IMR-90 (cell line): ENCODE measurements around the gene WNT7B. TPM values are rescaled to one million over a fixed set of nuclear protein-coding genes. Genes with fewer than 3 reads are reported as not detected.

ENCODE experiments used
- ATAC-seq: fragments of 200-7000 bp; cut with Tn5 transposase; 2 replicates; pipeline ENCODE4 v1.9.1; 2020; ENCODE audit warnings: low read depth, mild to moderate bottlenecking, moderate library complexity
- BruUV-seq: library from RNA; stranded (reverse); fragments of 400-500 nt; replicated peaks from 2 replicates; lab custom pipeline; 2021; lab: Mats Ljungman, UMichigan
- CTCF ChIA-PET: fragments of 300-600 bp; formaldehyde crosslinking; extraction: SDS; loops from one replicate; lab custom pipeline; 2021; ENCODE audit warnings: antibody characterized with exemption; lab: Yijun Ruan, JAX
- POLR2A ChIA-PET: fragments of 300-600 bp; sonication (Branson Sonifier 250); formaldehyde crosslinking; loops from one replicate; lab custom pipeline; 2022; ENCODE audit warnings: antibody characterized with exemption; ENCODE audit not compliant: unreplicated experiment; lab: Charles Lee
- DNase-seq: peaks from one replicate; pipeline ENCODE4 v3.0.0; 2013
- H2AFZ ChIP-seq: replicated peaks from 2 replicates; pipeline ENCODE3; 2013; ENCODE audit warnings: low read length, mild to moderate bottlenecking; ENCODE audit not compliant: poor library complexity
- H2AK5ac ChIP-seq: 2 replicates; pipeline ENCODE4 v1.6.1; 2013; ENCODE audit warnings: low read depth, low read length, inconsistent platforms
- H2AK9ac ChIP-seq: replicated peaks from 2 replicates; pipeline ENCODE3; 2013; ENCODE audit warnings: mild to moderate bottlenecking, low read depth, low read length, moderate library complexity; ENCODE audit not compliant: poor library complexity
- H2BK120ac ChIP-seq: 2 replicates; pipeline ENCODE4 v1.6.1; 2013; ENCODE audit warnings: low read depth, low read length, inconsistent platforms
- H2BK15ac ChIP-seq: 3 replicates; pipeline ENCODE4 v1.6.1; 2013; ENCODE audit warnings: low read depth, low read length, inconsistent platforms
- H2BK20ac ChIP-seq: 2 replicates; pipeline ENCODE4 v1.6.1; 2013; ENCODE audit warnings: low read depth, mild to moderate bottlenecking, inconsistent platforms, low read length, moderate library complexity
- H2BK5ac ChIP-seq: 2 replicates; pipeline ENCODE4 v1.6.1; 2013; ENCODE audit warnings: mild to moderate bottlenecking, low read depth, low read length, inconsistent platforms; ENCODE audit not compliant: poor library complexity, severe bottlenecking
- H3K14ac ChIP-seq: replicated peaks from 2 replicates; pipeline ENCODE4 v1.6.1; 2013; ENCODE audit warnings: low read depth, low read length, inconsistent platforms
- H3K18ac ChIP-seq: 2 replicates; pipeline ENCODE4 v1.6.1; 2013; ENCODE audit warnings: low read depth, low read length, control low read depth
- H3K23ac ChIP-seq: 2 replicates; pipeline ENCODE4 v1.6.1; 2013; ENCODE audit warnings: low read depth, low read length, inconsistent platforms
- H3K27ac ChIP-seq: 2 replicates; pipeline ENCODE4 v1.5.1; 2013; ENCODE audit warnings: mild to moderate bottlenecking, control low read depth, low read length; ENCODE audit not compliant: insufficient read depth
- H3K27me3 ChIP-seq: 2 replicates; pipeline ENCODE4 v1.6.1; 2013; ENCODE audit warnings: low read length; ENCODE audit not compliant: control insufficient read depth, insufficient read depth
- H3K36me3 ChIP-seq: 2 replicates; pipeline ENCODE4 v1.6.1; 2013; ENCODE audit warnings: low read length, mixed read lengths; ENCODE audit not compliant: control insufficient read depth, insufficient read depth
- H3K4ac ChIP-seq: 2 replicates; pipeline ENCODE4 v1.6.1; 2013; ENCODE audit warnings: low read depth, low read length, inconsistent platforms
- H3K4me1 ChIP-seq: 2 replicates; pipeline ENCODE4 v1.6.1; 2013; ENCODE audit warnings: low read length, mixed read lengths; ENCODE audit not compliant: control insufficient read depth, insufficient read depth
- H3K4me2 ChIP-seq: 2 replicates; pipeline ENCODE4 v1.6.1; 2013; ENCODE audit warnings: low read depth, mild to moderate bottlenecking, control low read depth, low read length, moderate library complexity
- H3K4me3 ChIP-seq: 2 replicates; pipeline ENCODE4 v1.5.1; 2013; ENCODE audit warnings: low read depth, mild to moderate bottlenecking, control low read depth, low read length, moderate library complexity; ENCODE audit not compliant: insufficient read depth
- H3K56ac ChIP-seq: 2 replicates; pipeline ENCODE4 v1.6.1; 2013; ENCODE audit warnings: low read length, inconsistent platforms; ENCODE audit not compliant: insufficient read depth; ENCODE audit errors: extremely low read depth
- H3K79me1 ChIP-seq, 2 experiments: 2 replicates each; pipeline ENCODE4 v1.6.1; 2013; ENCODE audit warnings: low read length in 2 of 2, inconsistent platforms in 1 of 2, low read depth in 1 of 2
- H3K9ac ChIP-seq: 2 replicates; pipeline ENCODE4 v1.6.1; 2013; ENCODE audit warnings: low read depth, low read length, control low read depth
- H3K9me1 ChIP-seq: 2 replicates; pipeline ENCODE4 v1.6.1; 2013; ENCODE audit warnings: low read length, inconsistent platforms; ENCODE audit not compliant: insufficient read depth
- H3K9me3 ChIP-seq: 2 replicates; pipeline ENCODE4 v1.6.1; 2013; ENCODE audit warnings: low read length; ENCODE audit not compliant: control insufficient read depth, insufficient read depth
- H4K20me1 ChIP-seq: 2 replicates; pipeline ENCODE4 v1.6.1; 2013; ENCODE audit warnings: low read length, inconsistent platforms; ENCODE audit not compliant: insufficient read depth
- H4K5ac ChIP-seq: 2 replicates; pipeline ENCODE4 v1.6.1; 2013; ENCODE audit warnings: mild to moderate bottlenecking, low read depth, low read length, control low read depth
- H4K8ac ChIP-seq, 2 experiments: 2 replicates each; pipeline ENCODE4 v1.6.1; 2013; ENCODE audit warnings: low read depth in 2 of 2, low read length in 2 of 2, control low read depth in 1 of 2, inconsistent platforms in 1 of 2
- H4K91ac ChIP-seq: 2 replicates; pipeline ENCODE4 v1.6.1; 2013; ENCODE audit warnings: low read depth, low read length, inconsistent platforms; ENCODE audit not compliant: insufficient read depth
- CEBPB ChIP-seq: IDR thresholded peaks from 2 replicates; pipeline ENCODE4 v1.6.1; 2012; ENCODE audit warnings: low read depth, low read length, improper control_type of control experiment
- CTCF ChIP-seq: conservative IDR thresholded peaks from 2 replicates; pipeline ENCODE4 v1.5.1; 2012; ENCODE audit warnings: mild to moderate bottlenecking, low read depth, low read length, improper control_type of control experiment
- MAFK ChIP-seq: IDR thresholded peaks from 2 replicates; pipeline ENCODE4 v1.6.1; 2012; ENCODE audit warnings: low read depth, low read length, improper control_type of control experiment
- MAZ ChIP-seq: IDR thresholded peaks from 2 replicates; pipeline ENCODE4 v1.6.1; 2012; ENCODE audit warnings: low read depth, mild to moderate bottlenecking, low read length, improper control_type of control experiment, moderate library complexity, borderline replicate concordance
- MXI1 ChIP-seq: IDR thresholded peaks from 2 replicates; pipeline ENCODE4 v1.6.1; 2012; ENCODE audit warnings: low read depth, mild to moderate bottlenecking, low read length, moderate library complexity, borderline replicate concordance
- POLR2A ChIP-seq: IDR thresholded peaks from 2 replicates; pipeline ENCODE4 v1.6.1; 2012; ENCODE audit warnings: mild to moderate bottlenecking, low read depth, low read length
- RAD21 ChIP-seq: IDR thresholded peaks from 2 replicates; pipeline ENCODE4 v1.6.1; 2012; ENCODE audit warnings: low read length, improper control_type of control experiment
- RCOR1 ChIP-seq: IDR thresholded peaks from 2 replicates; pipeline ENCODE4 v1.6.1; 2012; ENCODE audit warnings: mild to moderate bottlenecking, low read length, improper control_type of control experiment; ENCODE audit not compliant: insufficient replicate concordance
- SMC3 ChIP-seq: fragments of 150-350 bp; IDR thresholded peaks from 2 replicates; pipeline ENCODE4 v1.6.1; 2016; ENCODE audit warnings: low read depth, mild to moderate bottlenecking, antibody characterized with exemption, low read length, moderate library complexity
- WGBS, 2 experiments: methylation state at CpG; one replicate each; pipeline versions ENCODE4 v1.1.5 to v1.1.7; 2013; ENCODE audit warnings: missing lambda C conversion rate in 2 of 2; ENCODE audit not compliant: insufficient read length in 1 of 2; ENCODE audit errors: extremely low coverage in 2 of 2; 5-methylcytosine and 5-hydroxymethylcytosine counted together
- dilution Hi-C: fragments of 300-500 bp; cut with HindIII; formaldehyde crosslinking; loops from one replicate; pipeline ENCODE4 v1.14.3; 2018; ENCODE audit warnings: low sequenced_read_pairs; ENCODE audit not compliant: unreplicated experiment
- in situ Hi-C: fragments of 300-500 bp; cut with MboI; formaldehyde crosslinking; loops from 3 replicates; pipeline ENCODE4 v1.14.3; 2019; ENCODE audit warnings: low sequenced_read_pairs, inconsistent platforms, mixed read lengths
- intact Hi-C: fragments of 100-400 bp; cut with micrococcal nuclease; formaldehyde crosslinking; loops from 2 replicates; pipeline ENCODE4 v1.10.0; 2022
- polyA plus RNA-seq, 3 experiments: library from polyadenylated mRNA; depleted of rRNA; stranded (reverse); fragments of >200 nt; gene quantifications; 2 replicates each; pipeline ENCODE4 v1.2.3, GENCODE V29; 2012; ENCODE audit warnings: low replicate concordance in 1 of 3
- total RNA-seq: library from RNA; depleted of rRNA; stranded (reverse); fragments of >200 nt; gene quantifications from 2 replicates; pipeline ENCODE4 v1.2.3, GENCODE V29; 2012
- TF ChIP-seq, protein P1 (sequence below): fragments of 150-350 bp; IDR thresholded peaks from 2 replicates; pipeline ENCODE4 v1.6.1; 2016; ENCODE audit warnings: low read depth, mild to moderate bottlenecking, low read length, moderate library complexity, borderline replicate concordance

The WNT7B gene
- total and polyA plus RNA-seq, 2 of the 4 experiments (the other 2 are of a cell fraction): under 0.01 to 0.15 TPM

DNA sequence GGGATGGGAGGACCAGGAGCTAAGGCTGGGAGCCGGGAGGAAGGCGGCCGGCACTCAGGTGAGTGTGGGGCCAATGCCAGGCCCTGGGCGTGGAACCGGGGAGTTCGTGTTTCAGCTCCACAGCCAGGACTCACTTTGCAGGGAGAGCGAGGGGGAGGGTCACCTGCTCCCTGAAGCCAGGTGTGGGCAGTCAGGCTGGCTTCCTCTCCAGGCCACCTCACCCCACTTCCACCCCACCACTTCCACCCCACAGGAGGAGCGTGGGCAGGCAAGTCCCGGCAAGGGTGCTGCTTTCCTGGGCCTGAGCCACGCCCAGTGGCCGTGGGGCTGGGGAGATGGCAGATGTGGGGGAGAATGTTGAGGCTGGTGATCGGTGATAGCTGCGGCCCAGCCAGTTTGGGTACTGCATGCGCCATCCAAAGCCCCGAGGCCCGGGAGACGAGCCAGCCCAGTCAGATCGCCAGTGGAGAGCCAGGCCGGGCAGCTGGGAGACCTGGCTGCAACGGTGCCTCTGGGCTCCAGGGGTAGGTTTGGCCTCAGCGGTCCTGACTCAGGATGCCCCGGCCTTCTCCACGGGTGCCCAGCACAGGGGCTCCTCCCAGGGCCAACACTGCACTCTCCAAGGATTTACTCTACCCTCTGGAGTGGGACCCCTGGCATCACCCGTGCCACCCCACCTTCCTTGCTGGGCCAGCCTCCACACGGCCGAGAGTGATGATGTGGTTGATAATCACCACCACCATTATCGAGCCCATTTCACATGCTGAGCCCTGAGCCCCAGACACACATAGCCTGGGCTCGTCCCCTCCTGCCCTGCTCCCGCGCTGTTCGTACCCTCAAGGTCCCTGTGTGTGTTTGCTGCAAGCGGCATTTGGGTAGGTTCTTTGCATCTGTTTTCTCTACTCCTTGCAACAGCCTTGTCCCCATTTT lies 93.8 kb downstream of the WNT7B start:
- in situ Hi-C loops: no loop called here
- Histone ChIP-seq H2BK120ac (no peak overlapping the region), H3K23ac (no peak overlapping the region), H4K20me1 (no peaks in the 10 kb centered on the region; the same call in 1 of the 2 replicates), H3K4me1 (no peaks in the 10 kb centered on the region), H3K9me1 (no peaks in the 10 kb centered on the region; the same call in 1 of the 2 replicates), H3K4me2 (no peak overlapping the region), H3K9me3 (no peaks in the 10 kb centered on the region), H3K18ac (no peak overlapping the region), H2AK5ac (no peak overlapping the region), H3K14ac (no peak overlapping the region), H4K8ac (no peak overlapping the region), H3K56ac (no peak overlapping the region), H2AFZ (no peak overlapping the region), H3K9ac (no peak overlapping the region), H3K4ac (no peak overlapping the region), H3K4me3 (no peak overlapping the region), H3K27ac (no peak overlapping the region), H3K79me1 (no peaks in the 10 kb centered on the region), H3K36me3 (no peaks in the 10 kb centered on the region), H4K5ac (no peak overlapping the region), H2AK9ac (no peak overlapping the region), H4K91ac (no peak overlapping the region), H3K27me3 (peaks cover 53% of the 10 kb centered on the region), H2BK5ac (no peak overlapping the region), H2BK20ac (no peak overlapping the region), H2BK15ac (no peak overlapping the region)
- ATAC-seq: no peak
- no peak for DNase-seq
- no TSS peak for BruUV-seq
- intact Hi-C loops: no loop called here
- CTCF ChIA-PET: no interaction called here
- POLR2A ChIA-PET: no interaction called here
- WGBS, 2 experiments: 83% methylated on average over 5 of the region's 32 CpGs; no CpG with 5 or more reads in 1 of the 2 experiments
- dilution Hi-C loops: no loop called here
- TF ChIP-seq MAZ (no peak), CTCF (no peak), RAD21 (no peak), POLR2A (no peak), CEBPB (no peak), RCOR1 (no peak), MXI1 (no peak), MAFK (no peak), SMC3 (no peak)
- TF ChIP-seq, protein P1, sequence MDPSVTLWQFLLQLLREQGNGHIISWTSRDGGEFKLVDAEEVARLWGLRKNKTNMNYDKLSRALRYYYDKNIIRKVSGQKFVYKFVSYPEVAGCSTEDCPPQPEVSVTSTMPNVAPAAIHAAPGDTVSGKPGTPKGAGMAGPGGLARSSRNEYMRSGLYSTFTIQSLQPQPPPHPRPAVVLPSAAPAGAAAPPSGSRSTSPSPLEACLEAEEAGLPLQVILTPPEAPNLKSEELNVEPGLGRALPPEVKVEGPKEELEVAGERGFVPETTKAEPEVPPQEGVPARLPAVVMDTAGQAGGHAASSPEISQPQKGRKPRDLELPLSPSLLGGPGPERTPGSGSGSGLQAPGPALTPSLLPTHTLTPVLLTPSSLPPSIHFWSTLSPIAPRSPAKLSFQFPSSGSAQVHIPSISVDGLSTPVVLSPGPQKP: no peak
